GM19023 (cell line): ENCODE measurements around the gene ZNF296.

Source experiments
- ATAC-seq: cut with Tn5 transposase; IDR thresholded peaks from one replicate; pipeline ENCODE4 v1.9.1; 2021; ENCODE audit warnings: mild to moderate bottlenecking, moderate library complexity; ENCODE audit not compliant: unreplicated experiment

Gene ZNF296

GRCh38 chr19:45032421-45032820 is 43.9 kb downstream of the ZNF296 start:
- no peak for ATAC-seq

GRCh38 chr19:45030825-45031224 is 45.5 kb downstream of the ZNF296 start:
- no peak for ATAC-seq

GRCh38 chr19:45027371-45027770 is 48.9 kb downstream of the ZNF296 start:
- no peak for ATAC-seq

GRCh38 chr19:45025264-45025663 is 51.0 kb downstream of the ZNF296 start:
- ATAC-seq = no peak

GRCh38 chr19:45023048-45023447 is 53.2 kb downstream of the ZNF296 start:
- no peak for ATAC-seq

- ATAC-seq = no peak
Observed at GRCh38 chr19:45021971-45022370, 54.3 kb downstream of the ZNF296 start.
